MM.1S (cell line): Measurements from ENCODE around the gene METTL24.

Source experiments
- DNase-seq: peaks from one replicate; pipeline ENCODE4 v3.0.0-alpha.2; 2015
- H2AFZ ChIP-seq: fragments of 300-600 bp; sonication (generic); 2 replicates; pipeline ENCODE4 v1.6.0; 2016; ENCODE audit warnings: antibody characterized with exemption, low read length
- H3F3A ChIP-seq: fragments of 300-600 bp; sonication (generic); 2 replicates; pipeline ENCODE4 v1.6.1; 2016; ENCODE audit warnings: mild to moderate bottlenecking, antibody characterized with exemption, low read length, moderate library complexity, mixed read lengths; ENCODE audit not compliant: insufficient read depth
- H3K27ac ChIP-seq: fragments of 300-600 bp; sonication (generic); 2 replicates; pipeline ENCODE4 v1.5.1; 2016; ENCODE audit warnings: mild to moderate bottlenecking, low read length
- H3K27me3 ChIP-seq: fragments of 300-600 bp; sonication (generic); replicated peaks from 2 replicates; pipeline ENCODE4 v1.6.0; 2016; ENCODE audit warnings: low read length; ENCODE audit not compliant: insufficient read depth
- H3K36me3 ChIP-seq: fragments of 300-600 bp; sonication (generic); replicated peaks from 2 replicates; pipeline ENCODE4 v1.6.1; 2016; ENCODE audit warnings: mild to moderate bottlenecking, low read length, mixed read lengths; ENCODE audit not compliant: insufficient read depth
- H3K4me1 ChIP-seq: fragments of 300-600 bp; sonication (generic); 2 replicates; pipeline ENCODE4 v1.6.1; 2016; ENCODE audit warnings: low read length, mixed read lengths
- H3K4me2 ChIP-seq: fragments of 300-600 bp; sonication (generic); 2 replicates; pipeline ENCODE4 v1.6.0; 2016; ENCODE audit warnings: low read depth, low read length
- H3K4me3 ChIP-seq: fragments of 300-600 bp; sonication (generic); 2 replicates; pipeline ENCODE4 v1.5.1; 2016; ENCODE audit warnings: low read length, mixed read lengths
- H3K79me2 ChIP-seq: fragments of 300-600 bp; sonication (generic); 2 replicates; pipeline ENCODE4 v1.6.1; 2016; ENCODE audit warnings: mixed run types, low read length, mixed read lengths
- H3K9ac ChIP-seq: fragments of 300-600 bp; sonication (generic); 2 replicates; pipeline ENCODE4 v1.6.1; 2016; ENCODE audit warnings: low read length, mixed read lengths
- H3K9me2 ChIP-seq: fragments of 300-600 bp; sonication (generic); replicated peaks from 2 replicates; pipeline ENCODE4 v1.6.1; 2016; ENCODE audit warnings: mild to moderate bottlenecking, low read length, mixed read lengths; ENCODE audit not compliant: insufficient read depth
- H3K9me3 ChIP-seq: fragments of 300-600 bp; sonication (generic); replicated peaks from 2 replicates; pipeline ENCODE4 v1.6.1; 2016; ENCODE audit warnings: mild to moderate bottlenecking, low read length, mixed read lengths; ENCODE audit not compliant: insufficient read depth
- H4K20me1 ChIP-seq: fragments of 300-600 bp; sonication (generic); 2 replicates; pipeline ENCODE4 v1.6.1; 2016; ENCODE audit warnings: mild to moderate bottlenecking, low read length, moderate library complexity, mixed read lengths; ENCODE audit not compliant: insufficient read depth
- EZH2 ChIP-seq: fragments of 300-600 bp; sonication (generic); optimal IDR thresholded peaks from 2 replicates; pipeline ENCODE3; 2017; ENCODE audit warnings: low read depth, mild to moderate bottlenecking, antibody characterized with exemption, low read length, mixed read lengths
- EZH2phosphoT487 ChIP-seq: fragments of 300-600 bp; sonication (generic); IDR thresholded peaks from 2 replicates; pipeline ENCODE4 v1.6.1; 2018; ENCODE audit warnings: antibody characterized with exemption, low read length
- TF ChIP-seq, protein P1 (sequence below): fragments of 300-600 bp; sonication (generic); IDR thresholded peaks from 2 replicates; pipeline ENCODE4 v1.5.1; 2016; ENCODE audit warnings: antibody characterized with exemption, low read length, mixed read lengths

Gene METTL24

DNA sequence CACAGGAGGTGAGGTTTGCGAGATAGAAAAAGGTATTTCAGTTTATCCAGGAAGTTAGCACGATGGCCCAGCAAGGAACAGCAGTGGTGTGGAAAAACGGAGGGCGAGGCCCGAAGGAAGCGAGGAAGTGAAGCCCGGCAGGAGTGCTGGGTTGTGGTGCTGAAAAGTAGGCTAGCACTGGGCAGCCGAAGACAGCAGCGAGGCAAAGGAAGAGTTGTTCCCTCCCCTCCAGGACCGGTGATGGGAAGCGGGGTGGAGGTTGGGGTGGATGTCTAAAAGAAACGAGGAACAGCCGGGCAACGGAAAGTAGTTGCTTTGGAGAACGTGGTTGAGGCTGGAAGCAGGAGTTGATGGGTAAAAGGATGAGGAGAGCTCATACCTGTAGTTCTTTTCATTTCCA lies 1.4 kb downstream of the METTL24 start:
- no peaks in the 10 kb centered on the region for H3K9me2 ChIP-seq
- H3K4me1 ChIP-seq: no peaks in the 10 kb centered on the region
- H4K20me1 ChIP-seq: no peaks in the 10 kb centered on the region
- no peak overlapping the region for H3K4me2 ChIP-seq
- H3K4me3 ChIP-seq: no peak overlapping the region
- no peak for DNase-seq
- H3K27me3 ChIP-seq: no peaks in the 10 kb centered on the region
- TF ChIP-seq EZH2 (no peak), EZH2phosphoT487 (no peak)
- TF ChIP-seq, protein P1, sequence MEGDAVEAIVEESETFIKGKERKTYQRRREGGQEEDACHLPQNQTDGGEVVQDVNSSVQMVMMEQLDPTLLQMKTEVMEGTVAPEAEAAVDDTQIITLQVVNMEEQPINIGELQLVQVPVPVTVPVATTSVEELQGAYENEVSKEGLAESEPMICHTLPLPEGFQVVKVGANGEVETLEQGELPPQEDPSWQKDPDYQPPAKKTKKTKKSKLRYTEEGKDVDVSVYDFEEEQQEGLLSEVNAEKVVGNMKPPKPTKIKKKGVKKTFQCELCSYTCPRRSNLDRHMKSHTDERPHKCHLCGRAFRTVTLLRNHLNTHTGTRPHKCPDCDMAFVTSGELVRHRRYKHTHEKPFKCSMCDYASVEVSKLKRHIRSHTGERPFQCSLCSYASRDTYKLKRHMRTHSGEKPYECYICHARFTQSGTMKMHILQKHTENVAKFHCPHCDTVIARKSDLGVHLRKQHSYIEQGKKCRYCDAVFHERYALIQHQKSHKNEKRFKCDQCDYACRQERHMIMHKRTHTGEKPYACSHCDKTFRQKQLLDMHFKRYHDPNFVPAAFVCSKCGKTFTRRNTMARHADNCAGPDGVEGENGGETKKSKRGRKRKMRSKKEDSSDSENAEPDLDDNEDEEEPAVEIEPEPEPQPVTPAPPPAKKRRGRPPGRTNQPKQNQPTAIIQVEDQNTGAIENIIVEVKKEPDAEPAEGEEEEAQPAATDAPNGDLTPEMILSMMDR: no peak
- no peaks in the 10 kb centered on the region for H3K9me3 ChIP-seq
- no peaks in the 10 kb centered on the region for H3K36me3 ChIP-seq
- no peak overlapping the region for H3K9ac ChIP-seq
- H2AFZ ChIP-seq: no peak overlapping the region
- no peak overlapping the region for H3K27ac ChIP-seq
- no peaks in the 10 kb centered on the region for H3F3A ChIP-seq
- H3K79me2 ChIP-seq: no peaks in the 10 kb centered on the region

DNA sequence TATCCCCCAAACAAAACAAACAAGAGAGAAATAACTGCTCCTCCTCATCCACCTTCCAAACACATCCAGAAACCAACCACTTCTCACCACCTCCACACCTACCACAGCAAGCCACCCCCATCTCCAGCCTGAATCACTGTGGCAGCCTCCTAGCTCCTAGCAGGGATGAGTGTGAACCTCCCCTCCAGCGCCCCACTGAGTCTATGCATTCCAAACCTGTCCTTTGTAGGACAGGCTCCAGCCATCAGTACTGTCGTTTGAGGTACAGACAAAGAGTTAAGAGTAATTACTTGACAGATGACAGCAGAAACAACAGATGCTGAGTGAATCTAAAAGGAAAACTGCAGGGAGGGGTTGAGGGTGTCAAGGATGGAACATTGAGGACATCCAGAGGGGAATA lies 2.4 kb downstream of the METTL24 start:
- Histone ChIP-seq H3K27ac (no peak overlapping the region), H3K4me3 (no peak overlapping the region), H4K20me1 (no peaks in the 10 kb centered on the region), H3K4me1 (no peaks in the 10 kb centered on the region), H3K9me2 (no peaks in the 10 kb centered on the region), H3K9ac (no peak overlapping the region), H2AFZ (no peak overlapping the region), H3K27me3 (no peaks in the 10 kb centered on the region), H3K36me3 (no peaks in the 10 kb centered on the region), H3F3A (no peaks in the 10 kb centered on the region), H3K79me2 (no peaks in the 10 kb centered on the region), H3K9me3 (no peaks in the 10 kb centered on the region), H3K4me2 (no peak overlapping the region)
- no peak for DNase-seq
- TF ChIP-seq, protein P1: no peak
- TF ChIP-seq EZH2phosphoT487 (no peak), EZH2 (no peak)

DNA sequence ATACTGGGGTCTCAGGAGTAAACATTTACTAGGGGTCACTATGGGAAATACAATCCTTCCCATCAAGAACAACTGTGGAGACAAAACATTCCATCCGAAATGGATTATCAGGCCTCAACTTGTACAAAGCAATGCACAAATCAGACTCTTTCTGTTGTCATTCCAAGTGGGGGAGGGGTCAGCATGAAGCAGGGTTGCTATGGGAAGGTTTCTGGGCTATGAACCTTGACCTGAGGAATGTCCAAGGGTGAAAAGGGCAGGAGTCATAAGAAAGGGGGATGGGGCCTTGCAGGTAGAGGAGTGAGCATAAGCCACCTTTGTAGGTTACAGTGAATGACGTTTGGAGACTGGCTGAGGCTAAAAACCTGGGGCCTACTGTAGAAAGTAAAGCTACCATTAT lies 3.1 kb downstream of the METTL24 start:
- Histone ChIP-seq H3K9me2 (no peaks in the 10 kb centered on the region), H3K4me1 (no peaks in the 10 kb centered on the region), H2AFZ (no peak overlapping the region), H3F3A (no peaks in the 10 kb centered on the region), H3K4me3 (no peak overlapping the region), H3K4me2 (no peak overlapping the region), H3K27me3 (no peaks in the 10 kb centered on the region), H3K36me3 (no peaks in the 10 kb centered on the region), H3K79me2 (no peaks in the 10 kb centered on the region), H4K20me1 (no peaks in the 10 kb centered on the region), H3K9ac (no peak overlapping the region), H3K27ac (no peak overlapping the region), H3K9me3 (no peaks in the 10 kb centered on the region)
- no peak for TF ChIP-seq EZH2
- TF ChIP-seq, protein P1: no peak
- TF ChIP-seq EZH2phosphoT487: no peak
- no peak for DNase-seq
